Neural cell (in vitro differentiated cells): ENCODE data around the gene POLR2H. TPM values are rescaled to one million over a fixed set of nuclear protein-coding genes. Genes with fewer than 3 reads are reported as not detected.

Experiments used
- H2AFZ ChIP-seq: fragments of 200-600, 300-800 bp; sonication (generic), shearing (Covaris generic); 2 replicates; pipeline ENCODE4 v1.6.0; 2014; ENCODE audit warnings: low read depth, mild to moderate bottlenecking, antibody characterized with exemption, low read length, moderate library complexity
- H3F3A ChIP-seq: fragments of 200-600 bp; shearing (Covaris generic); 2 replicates; pipeline ENCODE4 v1.6.1; 2016; ENCODE audit warnings: mild to moderate bottlenecking, moderate library complexity, mixed read lengths, antibody characterized with exemption, low read length; ENCODE audit not compliant: insufficient read depth, poor library complexity, severe bottlenecking
- H3K27ac ChIP-seq: fragments of 200-600, 300-800 bp; sonication (generic), shearing (Covaris generic); 2 replicates; pipeline ENCODE4 v1.5.1; 2014; ENCODE audit warnings: mild to moderate bottlenecking, low read length, moderate library complexity
- H3K27me3 ChIP-seq: fragments of 300-800, 200-600 bp; sonication (generic), shearing (Covaris generic); 2 replicates; pipeline ENCODE4 v1.6.0; 2014; ENCODE audit warnings: mild to moderate bottlenecking, low read depth, low read length, moderate library complexity; ENCODE audit not compliant: insufficient read depth
- H3K36me3 ChIP-seq: fragments of 300-800, 200-600 bp; sonication (generic), shearing (Covaris generic); 2 replicates; pipeline ENCODE4 v1.5.1; 2014; ENCODE audit warnings: mild to moderate bottlenecking, antibody characterized with exemption, low read length, moderate library complexity; ENCODE audit not compliant: insufficient read depth
- H3K4me2 ChIP-seq: fragments of 300-800, 200-600 bp; sonication (generic), shearing (Covaris generic); 2 replicates; pipeline ENCODE4 v1.6.0; 2014; ENCODE audit warnings: mild to moderate bottlenecking, low read length
- H3K4me3 ChIP-seq: fragments of 300-800, 200-600 bp; sonication (generic), shearing (Covaris generic); 2 replicates; pipeline ENCODE4 v1.5.1; 2014; ENCODE audit warnings: mild to moderate bottlenecking, low read length, moderate library complexity
- H3K79me2 ChIP-seq: fragments of 200-600 bp; shearing (Covaris generic); replicated peaks from 2 replicates; pipeline ENCODE4 v1.6.0; 2014; ENCODE audit warnings: mild to moderate bottlenecking, low read length, moderate library complexity; ENCODE audit not compliant: insufficient read depth
- H3K9ac ChIP-seq: fragments of 300-800, 200-600 bp; sonication (generic), shearing (Covaris generic); 2 replicates; pipeline ENCODE4 v1.6.1; 2016; ENCODE audit warnings: mild to moderate bottlenecking, low read length, mixed read lengths
- H3K9me2 ChIP-seq: fragments of 200-600 bp; shearing (Covaris generic); 2 replicates; pipeline ENCODE4 v1.6.1; 2016; ENCODE audit warnings: mild to moderate bottlenecking, low read length, mixed read lengths; ENCODE audit not compliant: insufficient read depth
- H3K9me3 ChIP-seq: fragments of 200-600, 300-800 bp; sonication (generic), shearing (Covaris generic); 2 replicates; pipeline ENCODE4 v1.6.1; 2016; ENCODE audit warnings: mild to moderate bottlenecking, mixed run types, low read length, moderate library complexity, mixed read lengths
- H4K20me1 ChIP-seq: fragments of 200-600 bp; shearing (Covaris generic); 2 replicates; pipeline ENCODE4 v1.6.1; 2016; ENCODE audit warnings: mild to moderate bottlenecking, mixed run types; ENCODE audit not compliant: insufficient read depth
- CTCF ChIP-seq: fragments of 450-650 bp; IDR thresholded peaks from 2 replicates; pipeline ENCODE4 v1.5.1; 2014; ENCODE audit warnings: antibody characterized with exemption, mild to moderate bottlenecking, moderate library complexity; ENCODE audit not compliant: poor library complexity, severe bottlenecking
- EP300 ChIP-seq: fragments of 450-650 bp; conservative IDR thresholded peaks from 2 replicates; pipeline ENCODE4 v1.6.1; 2014; ENCODE audit warnings: antibody characterized with exemption, mild to moderate bottlenecking, moderate library complexity; ENCODE audit not compliant: poor library complexity, severe bottlenecking
- EZH2 ChIP-seq: fragments of 200-600, 300-800 bp; shearing (Covaris generic), sonication (generic); IDR thresholded peaks from 2 replicates; pipeline ENCODE4 v1.6.1; 2014; ENCODE audit warnings: antibody characterized with exemption, low read length, borderline replicate concordance, mild to moderate bottlenecking; ENCODE audit not compliant: insufficient read depth, poor library complexity, severe bottlenecking
- MXI1 ChIP-seq: fragments of 450-650 bp; conservative IDR thresholded peaks from 2 replicates; pipeline ENCODE4 v1.6.1; 2014; ENCODE audit warnings: antibody characterized with exemption, mild to moderate bottlenecking; ENCODE audit not compliant: poor library complexity, severe bottlenecking
- POLR2AphosphoS5 ChIP-seq: IDR thresholded peaks from 2 replicates; pipeline ENCODE4 v1.6.1; 2012
- RAD21 ChIP-seq: fragments of 450-650 bp; conservative IDR thresholded peaks from 2 replicates; pipeline ENCODE4 v1.6.1; 2014; ENCODE audit warnings: antibody characterized with exemption, mild to moderate bottlenecking, moderate library complexity
- REST ChIP-seq: IDR thresholded peaks from 2 replicates; pipeline ENCODE4 v1.6.1; 2012; ENCODE audit warnings: borderline replicate concordance
- SMC3 ChIP-seq: fragments of 450-650 bp; conservative IDR thresholded peaks from 2 replicates; pipeline ENCODE4 v1.6.1; 2014; ENCODE audit warnings: antibody characterized with exemption, mild to moderate bottlenecking, moderate library complexity; ENCODE audit not compliant: poor library complexity
- TAF1 ChIP-seq: IDR thresholded peaks from 2 replicates; pipeline ENCODE4 v1.6.1; 2012; ENCODE audit warnings: low read depth
- polyA plus RNA-seq: library from polyadenylated mRNA; depleted of rRNA; stranded (reverse); fragments of >200 nt; gene quantifications from 2 replicates; pipeline ENCODE4 v1.2.3, GENCODE V29; 2014

The POLR2H gene
- polyA plus RNA-seq, 1 donor from 2014 or later, result 185 TPM

- no peaks in the 10 kb centered on the region for H3K9me3 ChIP-seq
- H3K9ac ChIP-seq, result no peak overlapping the region
- no peak overlapping the region for H2AFZ ChIP-seq
- H3F3A ChIP-seq, result no peaks in the 10 kb centered on the region
- H4K20me1 ChIP-seq, result no peaks in the 10 kb centered on the region
- TF ChIP-seq EZH2 (no peak), TAF1 (no peak)
- no peak overlapping the region for H3K4me2 ChIP-seq
- H3K9me2 ChIP-seq, result no peaks in the 10 kb centered on the region
- H3K4me3 ChIP-seq, result no peak overlapping the region
- H3K27me3 ChIP-seq, result no peaks in the 10 kb centered on the region
- no peaks in the 10 kb centered on the region for H3K79me2 ChIP-seq
- no peak overlapping the region for H3K27ac ChIP-seq
- no peaks in the 10 kb centered on the region for H3K36me3 ChIP-seq
Observed at GRCh38 chr3:184347321-184348056, 14.0 kb upstream of the POLR2H start.

GRCh38 chr3:184348057-184348382 lies 13.5 kb upstream of the POLR2H start:
- no peaks in the 10 kb centered on the region for H3K9me3 ChIP-seq
- no peak overlapping the region for H3K4me2 ChIP-seq
- no peaks in the 10 kb centered on the region for H3K27me3 ChIP-seq
- H3K27ac ChIP-seq, result no peak overlapping the region
- H3K9ac ChIP-seq, result no peak overlapping the region
- H3K9me2 ChIP-seq, result no peaks in the 10 kb centered on the region
- H4K20me1 ChIP-seq, result no peaks in the 10 kb centered on the region
- no peaks in the 10 kb centered on the region for H3F3A ChIP-seq
- H2AFZ ChIP-seq, result no peak overlapping the region
- H3K36me3 ChIP-seq, result no peaks in the 10 kb centered on the region
- TF ChIP-seq CTCF (no peak), SMC3 (no peak), EP300 (no peak), REST (no peak), RAD21 (no peak), TAF1 (no peak), MXI1 (no peak), EZH2 (no peak), POLR2AphosphoS5 (no peak)
- H3K4me3 ChIP-seq, result no peak overlapping the region
- no peaks in the 10 kb centered on the region for H3K79me2 ChIP-seq
